ENCODE measurements around the gene FAM228A. TPM values are rescaled to one million over a fixed set of nuclear protein-coding genes. Genes with fewer than 3 reads are reported as not detected.

FAM228A gene
- total and polyA plus RNA-seq, 2 of the 4 experiments (the other 2 are of a cell fraction) = not detected

GRCh38 chr2:24176326-24176725 is 1.5 kb downstream of the FAM228A start:
- Histone ChIP-seq H4K5ac (ENCODE audit: low read depth, low read length) (no peak overlapping the region), H3K79me1 (ENCODE audit: low read depth in 1 of 2, low read length in 2 of 2) (no peaks in the 10 kb centered on the region), H2AK9ac (replicated peaks; ENCODE audit: low read depth, low read length, poor library complexity) (no peak overlapping the region), H3K36me3 (ENCODE audit: control insufficient read depth, insufficient read depth, low read length) (no peaks in the 10 kb centered on the region), H3K9me3 (ENCODE audit: control insufficient read depth, insufficient read depth, low read length) (no peaks in the 10 kb centered on the region), H3K4me2 (ENCODE audit: low read depth, low read length) (no peak overlapping the region), H3K27me3 (ENCODE audit: control insufficient read depth, insufficient read depth, low read length) (peaks cover 7% of the 10 kb centered on the region; the same call in 1 of the 2 replicates), H3K56ac (ENCODE audit: extremely low read depth, insufficient read depth, low read length) (no peak overlapping the region), H3K9ac (ENCODE audit: low read depth, low read length) (no peak overlapping the region), H2BK15ac (ENCODE audit: low read depth, low read length) (no peak overlapping the region), H4K91ac (ENCODE audit: insufficient read depth, low read depth, low read length) (no peak overlapping the region), H2BK20ac (ENCODE audit: low read depth, low read length) (no peak overlapping the region), H2AFZ (replicated peaks; ENCODE audit: low read length, poor library complexity) (no peak overlapping the region), H3K9me1 (ENCODE audit: insufficient read depth, low read length) (no peaks in the 10 kb centered on the region), H2AK5ac (ENCODE audit: low read depth, low read length) (no peak overlapping the region), H3K4ac (ENCODE audit: low read depth, low read length) (no peak overlapping the region), H4K8ac (ENCODE audit: low read depth in 2 of 2, low read length in 2 of 2) (no peak overlapping the region), H3K4me1 (ENCODE audit: control insufficient read depth, insufficient read depth, low read length) (peaks cover 3% of the 10 kb centered on the region; the same call in 1 of the 2 replicates), H3K4me3 (ENCODE audit: insufficient read depth, low read depth, low read length) (no peak overlapping the region), H3K27ac (ENCODE audit: insufficient read depth, low read length) (no peak overlapping the region), H2BK5ac (ENCODE audit: low read depth, low read length, poor library complexity, severe bottlenecking) (no peak overlapping the region), H3K23ac (ENCODE audit: low read depth, low read length) (no peak overlapping the region), H3K14ac (replicated peaks; ENCODE audit: low read depth, low read length) (no peak overlapping the region), H2BK120ac (ENCODE audit: low read depth, low read length) (no peak overlapping the region), H3K18ac (ENCODE audit: low read depth, low read length) (no peak overlapping the region), H4K20me1 (ENCODE audit: insufficient read depth, low read length) (no peaks in the 10 kb centered on the region)
- intact Hi-C loops (cut with micrococcal nuclease) = no loop called here
- ChIA-PET CTCF (no interaction called here), POLR2A (ENCODE audit: unreplicated experiment) (no interaction called here)
- dilution Hi-C loops (cut with HindIII; ENCODE audit: low sequenced_read_pairs, unreplicated experiment) = no loop called here
- TF ChIP-seq ELK1 (IDR thresholded peaks at IDR 0.05; ENCODE audit: borderline replicate concordance, low read depth, low read length) (no peak), CEBPB (IDR thresholded peaks at IDR 0.05; ENCODE audit: low read depth, low read length) (no peak), SMC3 (IDR thresholded peaks at IDR 0.05; ENCODE audit: low read depth, low read length) (no peak), MAFK (IDR thresholded peaks at IDR 0.05; ENCODE audit: low read depth, low read length) (no peak), NFE2L2 (IDR thresholded peaks at IDR 0.05; ENCODE audit: low read depth, low read length) (no peak), RCOR1 (IDR thresholded peaks at IDR 0.05; ENCODE audit: insufficient replicate concordance, low read length) (no peak), MXI1 (IDR thresholded peaks at IDR 0.05; ENCODE audit: borderline replicate concordance, low read depth, low read length) (no peak)
- DNase-seq (no peak), ATAC-seq (ENCODE audit: low read depth) (no peak)
- 40% methylated on average over 1 of the region's 1 CpG; no CpG with 5 or more reads in 1 of the 2 experiments for WGBS, 2 experiments (ENCODE audit: extremely low coverage in 2 of 2, insufficient read length in 1 of 2)
- in situ Hi-C loops (cut with MboI; ENCODE audit: low sequenced_read_pairs) = no loop called here
- no TSS peak for BruUV-seq (replicated peaks)
